ENCODE data around the gene AOPEP. TPM values are rescaled to one million over a fixed set of nuclear protein-coding genes. Genes with fewer than 3 reads are reported as not detected.
A peak's percentile ranks its signal among the peaks of the same experiment; 100 is the strongest.

The AOPEP gene
- polyA plus RNA-seq (2012; ENCODE audit: insufficient read depth, insufficient read length, low read depth): 77.8 TPM

GRCh38 chr9:94726495-94727191 is at the start of gene AOPEP:
Gene AOPEP (plus strand): TSS chr9:94726699. CDS start chr9:94759784, 33,085 bp downstream.
- peak within 1 kb of the TSS; percentile 93 for H3K4me3 ChIP-seq (ENCODE audit: low read depth, low read length)
- H3K4me1 ChIP-seq: no peaks in the 10 kb centered on the region
- H3K9me3 ChIP-seq: no peaks in the 10 kb centered on the region
- no peak for TF ChIP-seq CTCF (IDR thresholded peaks at IDR 0.05; ENCODE audit: low read depth, low read length)
- peak; percentile 99 for DNase-seq
- H3K36me3 ChIP-seq: no peaks in the 10 kb centered on the region
- H3K27me3 ChIP-seq: no peaks in the 10 kb centered on the region

- peaks cover 23% of the 10 kb centered on the region for H3K4me1 ChIP-seq
- H3K27me3 ChIP-seq: no peaks in the 10 kb centered on the region
- H3K9me3 ChIP-seq: no peaks in the 10 kb centered on the region
- no peaks in the 10 kb centered on the region for H3K36me3 ChIP-seq
- H3K4me3 ChIP-seq (ENCODE audit: low read depth, low read length): no peak overlapping the region
- no peak for DNase-seq
- no peak for TF ChIP-seq CTCF (IDR thresholded peaks at IDR 0.05; ENCODE audit: low read depth, low read length)
Observed at GRCh38 chr9:94677929-94678328, 48.6 kb upstream of the AOPEP start.

GRCh38 chr9:94679587-94679986 is 46.9 kb upstream of the AOPEP start:
- H3K36me3 ChIP-seq: no peaks in the 10 kb centered on the region
- peaks cover 23% of the 10 kb centered on the region for H3K4me1 ChIP-seq
- no peak for TF ChIP-seq CTCF (IDR thresholded peaks at IDR 0.05; ENCODE audit: low read depth, low read length)
- no peak overlapping the region for H3K4me3 ChIP-seq (ENCODE audit: low read depth, low read length)
- no peaks in the 10 kb centered on the region for H3K9me3 ChIP-seq
- no peak for DNase-seq
- no peaks in the 10 kb centered on the region for H3K27me3 ChIP-seq

- H3K27me3 ChIP-seq: no peaks in the 10 kb centered on the region
- H3K36me3 ChIP-seq: no peaks in the 10 kb centered on the region
- no peak for TF ChIP-seq CTCF (IDR thresholded peaks at IDR 0.05; ENCODE audit: low read depth, low read length)
- no peaks in the 10 kb centered on the region for H3K9me3 ChIP-seq
- peaks cover 23% of the 10 kb centered on the region for H3K4me1 ChIP-seq
- no peak for DNase-seq
- H3K4me3 ChIP-seq (ENCODE audit: low read depth, low read length): no peak overlapping the region
Observed at GRCh38 chr9:94680020-94680419, 46.5 kb upstream of the AOPEP start.

GRCh38 chr9:94680621-94681020 is 45.9 kb upstream of the AOPEP start:
- Histone ChIP-seq H3K9me3 (no peaks in the 10 kb centered on the region), H3K4me1 (peaks cover 23% of the 10 kb centered on the region), H3K4me3 (ENCODE audit: low read depth, low read length) (no peak overlapping the region), H3K27me3 (no peaks in the 10 kb centered on the region), H3K36me3 (no peaks in the 10 kb centered on the region)
- no peak for TF ChIP-seq CTCF (IDR thresholded peaks at IDR 0.05; ENCODE audit: low read depth, low read length)
- DNase-seq: no peak

- DNase-seq: peak; percentile 92
- H3K36me3 ChIP-seq: no peaks in the 10 kb centered on the region
- TF ChIP-seq CTCF (IDR thresholded peaks at IDR 0.05; ENCODE audit: low read depth, low read length): peak; percentile 87
- H3K27me3 ChIP-seq: no peaks in the 10 kb centered on the region
- H3K4me1 ChIP-seq: peaks cover 31% of the 10 kb centered on the region
- H3K4me3 ChIP-seq (ENCODE audit: low read depth, low read length): 0 out of 2 replicates have a peak overlapping the region, but pooled peaks have one; percentile 5
- no peaks in the 10 kb centered on the region for H3K9me3 ChIP-seq
Observed at GRCh38 chr9:94681508-94681907, 45.0 kb upstream of the AOPEP start.
